Measurements from ENCODE around the gene RAB40B. TPM values are rescaled to one million over a fixed set of nuclear protein-coding genes. Genes with fewer than 3 reads are reported as not detected.

The RAB40B gene
- polyA plus RNA-seq, 3 donors from 2014 or later: 3.1 to 4.4 (median 3.9) TPM

DNA sequence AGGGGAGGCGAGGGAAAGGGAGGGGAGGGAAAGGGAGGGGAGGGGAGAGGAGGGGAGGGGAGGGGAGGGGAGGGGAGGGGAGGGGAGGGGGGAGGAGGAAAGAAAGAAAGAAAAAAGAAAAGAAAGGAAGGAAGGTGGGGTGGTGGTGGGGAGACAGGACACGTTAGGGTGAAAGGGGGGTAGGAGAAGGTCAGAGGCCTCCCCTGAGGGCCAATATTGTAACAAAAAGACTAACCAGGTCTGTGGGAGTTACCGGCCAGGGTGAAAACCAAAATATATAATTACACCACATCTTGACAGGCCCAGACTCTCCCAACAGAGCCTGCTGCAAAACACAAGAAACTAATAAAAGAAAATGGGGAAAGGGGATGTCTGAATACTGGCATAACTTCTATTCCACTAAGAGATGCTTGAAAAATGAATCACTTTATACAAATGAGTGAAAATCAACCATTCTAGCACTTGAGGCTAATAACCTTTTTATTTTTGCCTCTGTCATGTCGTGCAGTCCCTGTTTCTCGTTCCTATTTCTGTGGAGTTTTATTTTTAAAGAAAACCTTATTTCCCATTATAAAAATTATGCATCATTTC lies 60.2 kb downstream of the RAB40B start:
- peaks cover 27 to 56% of the 10 kb centered on the region in 2 donors for H3K4me1 Mint-ChIP-seq

DNA sequence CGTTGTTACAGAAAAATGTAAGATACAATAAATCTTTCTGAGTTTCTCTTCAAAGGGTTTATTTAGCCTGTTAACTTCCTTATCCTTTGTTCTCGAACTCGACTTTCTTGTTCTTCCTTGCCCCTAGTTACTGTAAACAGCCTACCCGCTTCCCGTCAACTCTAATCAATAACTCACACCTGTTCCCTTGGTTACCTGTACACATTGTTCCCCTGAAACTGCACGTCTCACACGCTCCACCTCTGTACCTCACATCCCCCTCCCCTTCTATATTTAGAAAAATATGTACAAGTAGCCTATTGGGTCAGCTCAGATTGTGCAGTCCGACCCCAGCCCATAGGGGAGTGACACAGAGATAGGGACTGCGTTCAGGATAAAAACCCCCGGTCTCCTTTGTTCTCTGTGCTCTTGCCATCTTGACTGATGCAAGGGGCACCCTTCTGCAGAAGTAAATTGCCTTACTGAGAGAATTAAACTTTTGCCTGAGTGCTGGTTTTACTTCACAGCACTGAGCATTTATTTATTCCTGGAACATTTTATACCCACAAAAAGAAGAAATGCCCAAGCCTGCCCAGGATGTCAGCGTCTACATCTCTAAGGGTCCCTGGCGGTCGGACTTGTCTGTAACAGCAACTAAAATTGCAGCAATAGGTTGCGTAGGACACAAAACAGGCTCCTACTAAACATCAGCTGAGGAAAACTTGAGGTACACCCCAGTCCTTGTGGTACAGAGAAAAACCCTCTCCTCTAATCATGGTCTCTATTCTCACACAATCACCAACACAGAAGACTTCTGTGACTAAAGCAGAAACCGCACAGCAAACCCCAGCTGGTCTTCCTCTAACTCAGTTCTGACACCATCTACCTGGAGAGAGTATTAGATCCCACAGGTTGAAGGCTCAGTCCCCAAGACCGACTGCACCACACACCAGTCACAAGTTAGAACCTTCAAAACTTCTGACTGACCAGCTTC lies 61.6 kb downstream of the RAB40B start:
- peaks cover 3 to 24% (median 14%) of the 10 kb centered on the region in 3 donors for H3K36me3 Mint-ChIP-seq
- H3K27ac Mint-ChIP-seq: peak overlapping the region in 3 of 6 donors; percentile 12 to 55 (median 29)
- H3K27me3 Mint-ChIP-seq (ENCODE audit: low read depth in 3 of 3): peaks cover 0 to 3% (median 1%) of the 10 kb centered on the region in 3 donors
- peaks cover 0 to 2% (median 0%) of the 10 kb centered on the region in 6 donors for H3K9me3 Mint-ChIP-seq
- H3K4me3 Mint-ChIP-seq: no peak overlapping the region
- peaks cover 30 to 51% of the 10 kb centered on the region in 2 donors for H3K4me1 Mint-ChIP-seq
- no peak for DNase-seq

More for the DNA sequence above, 60.2 kb downstream of the RAB40B start:
- Mint-ChIP-seq H3K9me3 (peaks cover 0 to 2% (median 0%) of the 10 kb centered on the region in 6 donors), H3K27ac (no peak overlapping the region), H3K27me3 (ENCODE audit: low read depth in 3 of 3) (peaks cover 0 to 2% (median 1%) of the 10 kb centered on the region in 3 donors), H3K36me3 (peaks cover 9 to 24% (median 14%) of the 10 kb centered on the region in 3 donors), H3K4me3 (no peak overlapping the region)
- no peak for DNase-seq

DNA sequence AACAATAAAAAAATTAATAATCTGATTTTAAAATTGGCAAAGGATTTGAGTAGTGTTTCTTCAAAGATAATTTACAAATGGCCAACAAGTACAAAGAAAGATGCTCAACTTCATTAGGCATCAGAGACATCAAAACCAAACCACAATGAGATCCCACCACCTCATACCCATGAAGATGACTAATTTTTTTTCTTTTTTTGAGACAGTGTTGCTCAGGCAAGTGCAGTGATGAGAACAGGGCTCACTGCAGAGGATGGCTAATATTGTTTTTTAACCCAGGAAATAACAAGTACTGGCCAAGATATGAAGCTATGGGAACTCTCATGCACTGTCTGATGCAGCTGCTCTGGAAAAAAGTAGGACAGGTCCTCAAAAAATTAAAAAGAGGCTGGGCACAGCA lies 65.2 kb downstream of the RAB40B start:
- Mint-ChIP-seq H3K4me1 (peaks cover 15 to 46% of the 10 kb centered on the region in 2 donors), H3K27me3 (ENCODE audit: low read depth in 3 of 3) (peaks cover 0 to 4% (median 3%) of the 10 kb centered on the region in 3 donors), H3K4me3 (no peak overlapping the region), H3K9me3 (peaks cover 0 to 2% (median 0%) of the 10 kb centered on the region in 6 donors), H3K27ac (peak overlapping the region in 1 of 6 donors; percentile 45), H3K36me3 (peaks cover 4 to 28% (median 19%) of the 10 kb centered on the region in 3 donors)
- DNase-seq: no peak

DNA sequence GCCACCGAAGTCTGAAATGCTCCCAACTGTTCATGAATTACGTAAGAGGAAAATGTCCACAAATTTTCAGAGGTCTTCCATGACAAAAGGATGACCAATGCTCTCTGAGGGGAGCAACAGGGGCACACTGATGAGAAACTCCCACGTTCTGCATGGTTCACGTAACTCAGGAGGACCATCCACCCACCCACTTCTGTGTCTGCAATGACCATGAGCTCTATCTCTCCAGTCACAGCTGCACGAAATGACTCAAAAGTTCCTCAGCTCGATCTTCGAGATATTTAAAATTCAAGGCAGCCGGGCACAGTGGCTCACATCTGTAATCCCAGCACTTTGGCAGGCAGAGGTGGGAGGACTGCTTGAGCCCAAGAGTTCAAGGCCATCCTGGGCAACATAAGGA lies 66.0 kb downstream of the RAB40B start:
- H3K4me1 Mint-ChIP-seq: peaks cover 13 to 42% of the 10 kb centered on the region in 2 donors
- peaks cover 0 to 6% (median 3%) of the 10 kb centered on the region in 3 donors for H3K27me3 Mint-ChIP-seq (ENCODE audit: low read depth in 3 of 3)
- peaks cover 7 to 28% (median 18%) of the 10 kb centered on the region in 3 donors for H3K36me3 Mint-ChIP-seq
- no peak for DNase-seq
- H3K9me3 Mint-ChIP-seq: peaks cover 0 to 2% (median 0%) of the 10 kb centered on the region in 6 donors
- no peak overlapping the region for H3K4me3 Mint-ChIP-seq
- no peak overlapping the region for H3K27ac Mint-ChIP-seq

DNA sequence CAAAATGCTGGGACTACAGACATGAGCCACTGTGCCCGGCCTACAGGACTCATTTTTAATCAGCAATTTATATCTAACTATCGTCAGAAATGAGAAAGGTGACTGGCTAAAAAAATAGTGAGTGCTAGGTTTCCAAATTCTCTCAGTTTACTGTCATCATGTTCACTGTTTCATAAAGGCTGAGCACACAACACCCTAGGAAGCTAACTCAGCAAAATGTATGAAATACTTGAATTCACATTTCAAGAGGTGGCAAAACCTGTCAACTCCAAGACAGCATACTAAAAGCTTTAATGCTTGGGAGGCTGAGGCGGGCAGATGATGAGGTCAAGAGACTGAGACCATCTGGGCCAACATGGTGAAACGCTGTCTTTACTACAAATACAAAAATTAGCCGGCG lies 67.0 kb downstream of the RAB40B start:
- peaks cover 0 to 8% (median 3%) of the 10 kb centered on the region in 3 donors for H3K27me3 Mint-ChIP-seq (ENCODE audit: low read depth in 3 of 3)
- peaks cover 0 to 2% (median 0%) of the 10 kb centered on the region in 6 donors for H3K9me3 Mint-ChIP-seq

DNA sequence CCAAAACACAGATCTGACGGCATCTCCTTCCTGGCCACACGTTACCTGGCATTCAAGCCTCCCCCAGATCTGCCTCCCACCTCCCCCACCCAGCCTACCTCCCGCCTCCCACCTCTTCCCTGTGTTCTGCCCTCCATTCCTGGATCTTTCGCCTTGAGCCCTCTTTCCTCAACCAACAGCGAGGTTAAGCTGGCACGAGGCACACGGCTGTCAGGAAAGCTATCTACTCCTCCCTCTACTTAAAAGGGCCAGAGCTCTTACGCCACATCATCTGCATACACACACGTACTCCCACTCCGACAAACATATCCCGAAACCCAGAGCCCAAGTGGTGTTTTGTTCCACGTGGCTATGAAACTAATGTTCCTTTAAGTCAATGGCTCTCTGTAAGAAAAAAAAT lies 68.3 kb downstream of the RAB40B start:
- peaks cover 6 to 28% of the 10 kb centered on the region in 2 donors for H3K4me1 Mint-ChIP-seq
- H3K27ac Mint-ChIP-seq: peak overlapping the region in 2 of 6 donors; percentile 10 to 39
- H3K4me3 Mint-ChIP-seq: no peak overlapping the region
- DNase-seq: no peak
- peaks cover 6 to 25% (median 15%) of the 10 kb centered on the region in 3 donors for H3K36me3 Mint-ChIP-seq
- peaks cover 0 to 10% (median 3%) of the 10 kb centered on the region in 3 donors for H3K27me3 Mint-ChIP-seq (ENCODE audit: low read depth in 3 of 3)
- H3K9me3 Mint-ChIP-seq: no peaks in the 10 kb centered on the region

More for the DNA sequence above, 67.0 kb downstream of the RAB40B start:
- H3K4me1 Mint-ChIP-seq: peaks cover 6 to 33% of the 10 kb centered on the region in 2 donors
- H3K4me3 Mint-ChIP-seq: no peak overlapping the region
- no peak overlapping the region for H3K27ac Mint-ChIP-seq
- no peak for DNase-seq
- H3K36me3 Mint-ChIP-seq: peaks cover 10 to 25% (median 13%) of the 10 kb centered on the region in 3 donors

DNA sequence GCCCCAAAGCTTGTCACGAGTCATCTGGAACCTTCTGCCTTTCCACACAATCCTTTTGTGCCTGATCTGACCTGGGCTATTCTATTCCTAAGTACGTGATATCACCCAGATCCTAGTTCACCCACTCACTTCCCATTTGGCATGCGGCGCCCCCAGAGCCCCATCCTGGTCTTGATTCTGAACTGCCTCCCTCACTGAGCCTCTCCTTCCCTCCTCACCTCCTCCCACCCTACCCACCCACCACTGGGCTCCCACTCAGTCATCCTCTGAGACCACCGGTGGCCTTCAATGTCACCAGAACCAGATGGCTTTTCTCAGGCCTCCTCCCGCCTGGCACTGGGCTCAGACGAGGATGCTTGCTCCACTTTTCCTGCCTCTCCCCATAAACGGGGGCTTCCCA lies 68.8 kb downstream of the RAB40B start:
- Mint-ChIP-seq H3K27ac (peak overlapping the region in 2 of 6 donors; percentile 39), H3K9me3 (no peaks in the 10 kb centered on the region), H3K27me3 (ENCODE audit: low read depth in 3 of 3) (peaks cover 0 to 10% (median 3%) of the 10 kb centered on the region in 3 donors), H3K36me3 (peaks cover 6 to 28% (median 15%) of the 10 kb centered on the region in 3 donors), H3K4me1 (peaks cover 6 to 24% of the 10 kb centered on the region in 2 donors), H3K4me3 (no peak overlapping the region)
- no peak for DNase-seq

DNA sequence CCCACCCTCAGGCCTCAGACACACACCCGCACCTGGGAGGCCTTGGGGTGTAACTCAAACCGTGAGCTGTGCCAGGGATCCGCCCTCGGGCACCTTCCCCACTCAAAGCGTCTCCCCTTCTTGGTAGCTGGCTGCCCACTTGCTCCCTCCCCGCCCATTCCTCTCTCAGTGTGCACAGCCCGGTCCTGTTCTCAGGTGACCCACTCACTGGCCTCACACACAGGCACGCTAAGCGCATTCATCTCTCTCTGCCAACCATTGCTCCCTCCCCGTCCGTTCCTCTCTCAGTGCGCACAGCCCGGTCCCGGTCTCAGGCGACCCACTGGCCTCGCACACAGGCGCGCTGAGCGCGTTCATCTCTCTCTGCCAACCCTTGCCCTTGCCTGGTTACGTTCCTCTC lies 71.1 kb downstream of the RAB40B start:
- no peak overlapping the region for H3K4me3 Mint-ChIP-seq
- no peaks in the 10 kb centered on the region for H3K9me3 Mint-ChIP-seq
- DNase-seq: no peak
- peaks cover 1 to 14% of the 10 kb centered on the region in 2 donors for H3K4me1 Mint-ChIP-seq
- peak overlapping the region in 2 of 6 donors; percentile 53 for H3K27ac Mint-ChIP-seq
- peaks cover 0 to 9% (median 6%) of the 10 kb centered on the region in 3 donors for H3K27me3 Mint-ChIP-seq (ENCODE audit: low read depth in 3 of 3)
- peaks cover 6 to 39% (median 19%) of the 10 kb centered on the region in 3 donors for H3K36me3 Mint-ChIP-seq

DNA sequence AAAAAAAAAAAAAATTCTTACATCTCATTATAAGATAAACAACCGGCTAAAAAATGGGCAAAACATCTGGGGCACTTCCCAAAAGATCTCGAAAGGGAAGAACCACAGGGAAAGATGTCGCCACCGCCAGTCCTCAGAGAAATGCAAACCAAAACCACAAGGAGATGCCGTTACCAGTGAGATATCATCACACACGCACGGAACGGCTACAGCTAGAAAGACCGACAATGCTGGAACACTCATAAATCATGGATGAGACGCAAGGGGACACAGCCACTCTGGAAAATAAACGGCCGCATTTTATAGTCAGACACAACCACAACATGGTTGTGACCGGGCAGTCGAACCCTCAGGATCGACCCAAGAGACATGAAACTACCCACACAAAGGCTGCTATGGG lies 74.8 kb downstream of the RAB40B start:
- peaks cover 0 to 1% of the 10 kb centered on the region in 2 donors for H3K4me1 Mint-ChIP-seq
- no peaks in the 10 kb centered on the region for H3K9me3 Mint-ChIP-seq
- no peak overlapping the region for H3K4me3 Mint-ChIP-seq
- peak overlapping the region in 1 of 6 donors; percentile 2 for H3K27ac Mint-ChIP-seq
- peaks cover 0 to 10% (median 4%) of the 10 kb centered on the region in 3 donors for H3K27me3 Mint-ChIP-seq (ENCODE audit: low read depth in 3 of 3)
- peaks cover 6 to 45% (median 25%) of the 10 kb centered on the region in 3 donors for H3K36me3 Mint-ChIP-seq
- no peak for DNase-seq

DNA sequence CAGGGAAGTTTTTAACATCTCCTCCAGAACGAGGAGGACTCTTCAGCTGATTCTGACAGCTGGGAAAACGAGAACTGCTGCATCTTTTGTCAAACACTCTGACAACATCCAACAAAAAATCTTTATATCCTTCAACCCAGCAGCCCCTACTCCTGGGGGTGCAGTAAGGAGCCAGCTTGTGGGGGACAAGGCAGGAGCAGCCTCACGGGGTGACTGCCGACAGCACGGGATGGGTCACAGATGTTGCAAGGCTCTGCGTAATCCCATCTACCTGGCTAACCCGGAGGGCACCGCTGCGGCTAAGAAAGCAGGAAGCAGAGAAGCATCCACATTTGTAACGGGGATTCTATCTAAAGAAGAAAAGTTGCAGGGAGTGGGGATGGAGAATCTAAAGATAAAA lies 78.9 kb downstream of the RAB40B start:
- no peaks in the 10 kb centered on the region for H3K4me1 Mint-ChIP-seq
- peaks cover 13 to 43% (median 21%) of the 10 kb centered on the region in 3 donors for H3K36me3 Mint-ChIP-seq
- no peaks in the 10 kb centered on the region for H3K9me3 Mint-ChIP-seq
- H3K4me3 Mint-ChIP-seq: no peak overlapping the region
- no peak overlapping the region for H3K27ac Mint-ChIP-seq
- peaks cover 0 to 6% (median 5%) of the 10 kb centered on the region in 3 donors for H3K27me3 Mint-ChIP-seq (ENCODE audit: low read depth in 3 of 3)
- DNase-seq: no peak

DNA sequence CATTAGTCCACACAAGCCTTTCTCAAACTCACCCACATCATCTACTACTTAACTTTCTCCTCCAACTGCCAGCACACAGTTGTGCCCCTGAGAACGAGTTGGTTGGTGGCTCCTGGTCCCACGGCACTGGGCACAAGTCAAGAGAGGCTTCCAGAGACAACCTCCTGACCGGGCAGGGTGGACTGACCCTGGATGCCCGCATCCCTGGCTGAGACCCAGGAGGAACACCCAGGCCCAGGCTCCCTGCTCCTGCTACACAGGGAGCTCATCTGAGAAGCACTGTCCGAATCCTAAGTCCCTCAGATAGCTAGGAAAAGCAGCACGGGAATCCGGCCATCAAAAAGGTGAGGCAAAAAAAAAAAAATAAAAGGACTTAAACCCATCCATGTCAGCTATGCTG lies 79.3 kb downstream of the RAB40B start:
- Mint-ChIP-seq H3K4me1 (no peaks in the 10 kb centered on the region), H3K9me3 (no peaks in the 10 kb centered on the region), H3K4me3 (no peak overlapping the region), H3K27me3 (ENCODE audit: low read depth in 3 of 3) (peaks cover 0 to 5% (median 5%) of the 10 kb centered on the region in 3 donors), H3K27ac (no peak overlapping the region), H3K36me3 (peaks cover 16 to 46% (median 25%) of the 10 kb centered on the region in 3 donors)
- DNase-seq: no peak

DNA sequence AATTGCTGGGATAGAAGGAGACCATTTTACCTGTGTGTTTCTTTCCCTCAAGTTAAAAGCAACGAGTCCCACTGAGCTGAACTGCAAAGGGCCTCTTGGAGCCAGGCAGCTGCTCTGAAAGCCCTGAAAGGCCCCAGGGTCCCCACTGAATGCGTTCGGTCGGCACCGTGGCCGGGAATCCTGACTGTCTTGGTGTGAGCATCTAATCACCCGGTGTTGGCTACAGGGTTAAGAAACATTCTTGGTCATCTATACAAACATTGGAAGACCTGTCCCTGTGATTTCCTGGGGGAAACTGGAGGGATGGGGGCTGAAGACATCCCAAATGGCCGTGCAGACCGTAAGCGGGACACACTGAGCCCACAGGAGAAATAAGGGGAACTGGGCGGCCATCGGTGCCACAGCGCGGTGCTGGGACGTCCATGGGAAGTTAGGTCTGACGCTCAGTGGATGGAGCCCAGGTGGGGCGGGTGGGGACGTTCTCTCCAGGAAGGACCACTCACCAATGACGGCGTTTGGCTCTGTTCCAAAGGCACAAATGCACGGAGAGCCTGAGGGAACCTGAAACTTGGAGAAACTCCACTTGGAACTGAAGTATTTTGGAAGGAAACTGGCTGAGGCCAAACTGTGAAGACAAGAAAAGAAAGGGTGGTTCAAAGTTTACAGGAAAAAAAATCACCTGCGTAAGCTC lies 82.3 kb downstream of the RAB40B start:
- DNase-seq: no peak
- peak overlapping the region in 1 of 6 donors; percentile 83 for H3K27ac Mint-ChIP-seq
- H3K4me3 Mint-ChIP-seq: no peak overlapping the region
- H3K27me3 Mint-ChIP-seq (ENCODE audit: low read depth in 3 of 3): peaks cover 0 to 4% (median 3%) of the 10 kb centered on the region in 3 donors
- H3K9me3 Mint-ChIP-seq: no peaks in the 10 kb centered on the region
- H3K4me1 Mint-ChIP-seq: no peaks in the 10 kb centered on the region
- peaks cover 16 to 34% (median 20%) of the 10 kb centered on the region in 3 donors for H3K36me3 Mint-ChIP-seq
